ENCODE results near the gene USP13.
A peak's percentile ranks its signal among the peaks of the same experiment; 100 is the strongest.
"Not testable (repeated sequence)": the region's sequence is repeated elsewhere in the genome, so short reads cannot be mapped to it uniquely, and the experiment has no call there.

The USP13 gene

DNA sequence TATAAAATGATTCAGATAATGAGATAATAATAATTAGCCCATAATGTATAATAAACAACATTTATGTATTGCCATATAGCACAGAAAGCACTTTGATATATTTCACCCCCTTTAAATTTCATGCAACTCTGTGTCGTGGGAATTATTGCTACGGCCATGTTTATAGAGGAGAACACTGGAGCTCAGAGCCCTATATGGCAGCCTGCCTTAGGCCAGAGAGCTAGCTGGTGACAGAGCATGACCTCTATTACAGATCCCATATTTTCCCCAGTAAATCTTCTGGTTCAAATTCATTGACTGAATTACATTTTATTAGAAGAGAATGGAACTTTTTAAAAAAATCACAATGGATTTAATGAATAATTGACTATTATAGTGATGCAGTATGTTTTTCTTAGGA is 25.0 kb downstream of the USP13 start:
- TF ChIP-seq, protein P1, sequence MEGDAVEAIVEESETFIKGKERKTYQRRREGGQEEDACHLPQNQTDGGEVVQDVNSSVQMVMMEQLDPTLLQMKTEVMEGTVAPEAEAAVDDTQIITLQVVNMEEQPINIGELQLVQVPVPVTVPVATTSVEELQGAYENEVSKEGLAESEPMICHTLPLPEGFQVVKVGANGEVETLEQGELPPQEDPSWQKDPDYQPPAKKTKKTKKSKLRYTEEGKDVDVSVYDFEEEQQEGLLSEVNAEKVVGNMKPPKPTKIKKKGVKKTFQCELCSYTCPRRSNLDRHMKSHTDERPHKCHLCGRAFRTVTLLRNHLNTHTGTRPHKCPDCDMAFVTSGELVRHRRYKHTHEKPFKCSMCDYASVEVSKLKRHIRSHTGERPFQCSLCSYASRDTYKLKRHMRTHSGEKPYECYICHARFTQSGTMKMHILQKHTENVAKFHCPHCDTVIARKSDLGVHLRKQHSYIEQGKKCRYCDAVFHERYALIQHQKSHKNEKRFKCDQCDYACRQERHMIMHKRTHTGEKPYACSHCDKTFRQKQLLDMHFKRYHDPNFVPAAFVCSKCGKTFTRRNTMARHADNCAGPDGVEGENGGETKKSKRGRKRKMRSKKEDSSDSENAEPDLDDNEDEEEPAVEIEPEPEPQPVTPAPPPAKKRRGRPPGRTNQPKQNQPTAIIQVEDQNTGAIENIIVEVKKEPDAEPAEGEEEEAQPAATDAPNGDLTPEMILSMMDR (conservative IDR thresholded peaks at IDR 0.05; ENCODE audit: low read length), result no peak
- no peak for DNase-seq (ENCODE audit: low read depth)
- no peak overlapping the region for H3K4me3 ChIP-seq (ENCODE audit: low read length)

DNA sequence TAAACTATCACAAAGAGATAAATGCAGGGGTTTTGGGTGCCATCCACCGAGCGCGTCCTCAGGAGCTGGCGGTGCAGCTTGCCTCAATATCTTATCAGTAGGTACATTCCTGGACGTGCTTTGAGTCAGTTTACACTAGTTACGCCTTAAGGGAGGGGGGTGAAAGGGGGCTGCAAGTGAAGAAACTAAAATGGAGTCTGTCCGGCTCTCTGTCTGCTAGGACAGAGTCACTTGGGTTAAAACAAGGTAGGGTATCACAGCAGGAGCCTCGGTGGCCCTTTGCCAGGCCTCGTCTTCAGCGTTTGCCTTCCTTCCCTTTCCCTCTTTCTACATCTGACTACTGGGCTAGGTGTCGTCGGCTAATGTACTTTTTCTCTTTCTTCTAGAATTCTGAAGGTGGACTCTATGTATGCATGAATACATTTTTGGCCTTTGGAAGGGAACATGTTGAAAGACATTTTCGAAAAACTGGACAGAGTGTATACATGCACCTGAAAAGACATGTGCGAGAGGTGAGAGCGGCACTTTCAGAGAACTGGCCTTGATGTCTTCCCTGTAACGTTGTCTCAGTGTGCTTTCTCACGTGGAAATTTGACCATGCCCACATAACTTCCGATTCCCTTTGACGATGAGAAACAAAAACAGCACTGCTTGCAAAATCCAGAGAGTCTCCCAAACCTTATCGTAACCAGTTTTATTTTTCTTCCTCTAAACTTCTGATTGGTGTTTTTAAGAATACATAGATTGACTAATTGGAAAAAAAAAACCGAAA is 28.8 kb downstream of the USP13 start:
- no peak for DNase-seq (ENCODE audit: low read depth)

DNA sequence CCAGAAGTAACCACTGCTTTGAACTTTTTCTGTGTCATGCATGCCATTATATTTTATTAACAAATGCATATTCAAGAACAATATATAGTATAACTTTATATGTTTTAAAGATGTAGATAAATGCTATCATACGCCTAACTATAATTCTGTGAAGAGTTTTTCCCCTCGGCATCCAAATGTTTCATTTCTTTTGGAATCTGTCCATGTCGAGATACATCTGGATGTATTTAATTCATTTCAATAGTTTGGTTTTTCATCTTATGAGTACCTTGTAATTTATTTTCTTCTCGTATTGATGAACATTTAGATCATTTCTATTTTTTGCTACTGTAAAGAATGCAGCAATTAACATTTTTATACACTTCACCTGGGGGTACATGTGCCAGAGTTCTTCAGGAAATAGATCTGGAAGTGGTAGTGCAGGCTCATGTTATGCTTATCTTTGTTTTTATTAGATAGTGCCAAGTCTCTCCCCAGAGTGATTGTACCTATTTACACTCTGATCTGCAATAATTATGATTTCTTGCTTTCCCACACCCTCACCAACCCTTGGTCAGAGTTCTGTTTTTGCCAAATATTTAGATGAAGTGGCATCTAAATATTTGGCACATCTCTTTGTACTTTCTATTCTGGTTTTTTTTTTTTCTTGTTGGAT is 29.7 kb downstream of the USP13 start:
- H3K4me3 ChIP-seq (ENCODE audit: low read length), result no peak overlapping the region
- TF ChIP-seq, protein P1 (conservative IDR thresholded peaks at IDR 0.05; ENCODE audit: low read length), result no peak
- DNase-seq (ENCODE audit: low read depth), result no peak

More for the DNA sequence above, 28.8 kb downstream of the USP13 start:
- TF ChIP-seq, protein P1 (conservative IDR thresholded peaks at IDR 0.05; ENCODE audit: low read length), result no peak
- H3K4me3 ChIP-seq (ENCODE audit: low read length), result peak overlapping the region; percentile 33

DNA sequence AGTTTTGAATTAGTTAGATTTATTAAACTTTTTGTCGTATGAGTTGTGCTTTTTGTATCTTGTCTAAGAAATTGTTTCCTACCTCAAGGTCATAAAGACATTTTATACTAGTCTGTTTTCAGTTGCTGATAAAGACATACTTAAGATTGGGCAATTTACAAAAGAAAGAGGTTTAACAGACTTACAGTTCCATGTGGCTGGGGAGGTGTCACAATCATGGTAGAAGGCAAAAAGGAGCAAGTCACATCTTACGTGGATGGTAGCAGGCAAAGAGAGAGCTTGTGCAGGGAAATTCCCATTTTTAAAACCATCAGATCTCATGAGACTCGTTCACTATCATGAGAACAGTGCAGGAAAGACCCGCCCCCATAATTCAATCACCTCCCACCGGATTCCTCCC is 30.4 kb downstream of the USP13 start:
- not testable (repeated sequence) for H3K4me3 ChIP-seq (ENCODE audit: low read length); DNase-seq (ENCODE audit: low read depth)

DNA sequence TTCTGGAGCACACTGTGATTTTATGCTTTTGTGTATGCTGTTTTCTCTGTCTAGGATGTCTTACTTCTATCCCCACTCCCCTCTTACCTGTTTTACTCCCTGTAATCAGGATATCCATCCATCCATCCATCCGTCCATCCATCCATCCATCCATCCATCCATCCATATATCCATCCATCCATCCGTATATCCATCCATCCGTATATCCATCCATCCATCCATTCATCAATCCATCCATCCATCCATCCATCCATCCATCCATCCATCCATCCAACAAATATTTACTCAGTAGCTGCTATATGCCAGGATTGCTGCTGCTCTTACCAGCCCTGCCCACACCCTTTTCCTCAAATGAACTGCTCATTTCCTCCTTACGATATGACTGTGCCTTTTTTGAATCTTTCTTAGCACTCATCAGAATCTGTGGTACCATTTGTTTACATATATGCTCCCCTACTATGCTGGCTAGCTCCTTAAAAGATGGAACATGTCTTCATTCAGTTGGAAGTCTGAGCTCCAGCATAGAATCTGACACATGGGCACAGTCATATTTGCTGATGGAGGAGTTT is 35.2 kb downstream of the USP13 start:
- H3K4me3 ChIP-seq (ENCODE audit: low read length), result no peak overlapping the region
- TF ChIP-seq, protein P1 (conservative IDR thresholded peaks at IDR 0.05; ENCODE audit: low read length), result no peak

DNA sequence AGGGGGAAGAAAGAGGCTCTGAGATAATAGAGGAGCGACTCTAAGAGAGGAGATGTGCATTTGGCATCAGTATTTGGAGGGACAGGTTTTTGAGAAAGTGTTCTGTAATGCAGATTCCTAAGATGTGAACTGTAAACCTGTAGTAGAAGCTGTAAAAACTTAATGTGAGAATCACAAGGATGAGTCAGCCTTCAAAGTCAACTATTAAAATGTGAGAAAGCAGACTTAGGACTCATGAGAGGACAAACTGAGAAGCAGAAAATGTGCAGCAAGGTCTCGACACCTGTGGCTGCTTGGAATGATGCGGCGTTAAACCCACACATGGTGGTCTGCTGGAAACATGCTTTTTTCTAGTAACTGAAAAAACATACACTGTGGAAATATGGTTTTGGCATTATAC is 36.0 kb downstream of the USP13 start:
- TF ChIP-seq, protein P1 (conservative IDR thresholded peaks at IDR 0.05; ENCODE audit: low read length), result no peak
- DNase-seq (ENCODE audit: low read depth), result no peak
- H3K4me3 ChIP-seq (ENCODE audit: low read length), result no peak overlapping the region

More for the DNA sequence above, 35.2 kb downstream of the USP13 start:
- no peak for DNase-seq (ENCODE audit: low read depth)

DNA sequence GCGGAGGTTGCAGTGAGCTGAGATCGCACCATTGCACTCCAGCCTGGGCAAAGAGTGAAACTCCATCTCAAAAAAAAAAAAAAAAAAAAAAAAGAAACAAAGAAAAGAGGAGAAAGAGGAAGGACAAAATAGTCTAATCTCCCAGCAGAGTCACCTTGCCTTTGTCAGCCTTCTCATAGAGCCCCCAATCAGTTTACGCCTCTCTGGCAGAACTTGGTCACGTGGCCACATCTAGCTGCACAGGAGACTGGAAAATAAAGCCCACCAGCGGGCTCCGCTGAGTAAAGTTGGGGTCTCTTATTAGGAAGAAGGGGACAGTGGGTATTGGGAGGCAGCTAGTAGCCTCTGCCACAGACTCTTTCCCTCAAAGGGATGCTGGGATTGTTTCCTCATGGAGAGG is 41.9 kb downstream of the USP13 start:
- TF ChIP-seq, protein P1 (conservative IDR thresholded peaks at IDR 0.05; ENCODE audit: low read length), result no peak
- DNase-seq (ENCODE audit: low read depth), result no peak
- H3K4me3 ChIP-seq (ENCODE audit: low read length), result no peak overlapping the region
